Measurements from ENCODE around the gene HRK.

HRK gene

DNA sequence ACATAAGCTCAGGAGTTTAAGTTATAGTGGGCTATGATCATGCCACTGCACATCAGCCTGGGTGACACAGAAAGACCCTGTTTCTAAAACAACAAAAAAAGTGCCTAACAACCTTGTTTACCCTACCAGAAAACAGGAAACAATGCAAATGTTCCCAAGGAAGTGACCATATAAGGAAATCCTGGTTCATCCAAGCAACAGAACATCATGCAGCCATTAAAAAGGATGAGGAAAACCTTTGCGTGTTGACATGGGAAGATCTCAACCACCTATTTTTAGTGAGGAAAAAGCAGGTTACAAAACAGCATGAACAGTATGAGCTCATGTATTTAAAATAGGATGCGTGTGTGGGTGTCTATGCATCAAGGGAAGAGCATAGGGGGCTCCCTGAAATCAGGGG, 13.7 kb downstream of the HRK start:
- DNase-seq (ENCODE audit: low spot score) = no peak

DNA sequence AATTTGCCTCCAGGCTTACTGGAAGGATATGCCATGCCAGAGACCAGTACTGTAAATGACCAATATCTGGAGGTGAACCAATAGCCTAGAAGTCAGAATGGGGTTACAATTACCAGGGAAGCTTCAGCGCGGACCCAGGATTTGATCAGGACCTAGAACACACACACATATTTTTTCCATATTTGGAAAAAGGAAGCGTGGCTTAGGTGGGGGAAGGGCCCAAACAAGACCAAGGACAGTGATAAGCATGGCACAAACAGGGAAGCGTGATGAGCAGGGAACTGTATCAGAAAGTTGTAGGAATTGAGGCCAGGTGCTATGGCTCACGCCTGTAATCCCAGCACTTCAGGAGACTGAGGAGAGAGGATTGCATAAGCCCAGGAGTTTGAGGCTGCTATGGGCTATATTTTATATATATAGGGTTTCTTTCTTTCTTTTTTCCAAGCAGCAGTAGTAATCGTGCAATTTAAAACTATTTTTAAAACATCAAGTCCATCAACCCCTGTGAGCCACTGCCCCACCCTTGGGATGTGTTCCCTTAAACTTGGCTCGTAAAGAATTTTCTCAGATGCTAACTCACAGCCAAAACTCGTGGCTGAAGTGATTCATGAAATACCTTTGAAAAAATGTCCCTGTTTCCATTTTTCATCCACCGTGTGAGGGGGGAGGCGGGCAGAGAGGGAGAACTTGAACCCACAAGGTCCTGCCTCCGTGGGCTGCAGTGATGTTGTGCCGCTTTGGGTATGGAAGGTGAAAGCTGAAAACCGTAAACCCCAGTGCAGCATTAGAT, 16.7 kb downstream of the HRK start:
- no peak for DNase-seq (ENCODE audit: low spot score)

GRCh38 chr12:116863275-116863767, 17.9 kb downstream of the HRK start:
- no peak for DNase-seq (ENCODE audit: low spot score)

GRCh38 chr12:116862167-116862566, 19.1 kb downstream of the HRK start:
- DNase-seq (ENCODE audit: low spot score) = no peak

- no peak for DNase-seq (ENCODE audit: low spot score)
Observed at GRCh38 chr12:116861320-116861719, 19.9 kb downstream of the HRK start.

- DNase-seq (ENCODE audit: low spot score) = no peak
Observed at GRCh38 chr12:116860263-116860662, 21.0 kb downstream of the HRK start.

GRCh38 chr12:116859079-116859478, 22.2 kb downstream of the HRK start:
- DNase-seq (ENCODE audit: low spot score) = no peak

DNA sequence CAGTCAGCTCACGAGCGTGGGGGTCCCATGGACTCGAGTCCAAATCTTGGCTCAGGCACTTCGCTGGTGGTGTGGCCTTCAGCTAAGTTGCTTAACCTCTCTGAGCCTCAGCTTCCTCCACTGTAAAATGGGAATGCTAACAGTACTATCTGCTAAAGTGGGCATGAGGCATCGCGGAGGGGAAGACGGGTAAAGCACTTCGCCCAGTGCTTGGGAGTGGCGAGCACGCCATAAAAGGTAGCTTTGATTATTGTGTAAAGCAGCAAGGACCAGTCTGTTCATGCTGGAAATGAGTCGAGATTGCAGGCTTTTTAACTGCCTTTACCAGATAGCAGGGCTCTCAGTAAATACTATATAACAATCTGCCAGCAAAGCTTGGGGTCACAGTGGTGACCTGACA, 24.5 kb downstream of the HRK start:
- no peak for DNase-seq (ENCODE audit: low spot score)

GRCh38 chr12:116855744-116856470, 25.3 kb downstream of the HRK start:
- DNase-seq (ENCODE audit: low spot score) = no peak

DNA sequence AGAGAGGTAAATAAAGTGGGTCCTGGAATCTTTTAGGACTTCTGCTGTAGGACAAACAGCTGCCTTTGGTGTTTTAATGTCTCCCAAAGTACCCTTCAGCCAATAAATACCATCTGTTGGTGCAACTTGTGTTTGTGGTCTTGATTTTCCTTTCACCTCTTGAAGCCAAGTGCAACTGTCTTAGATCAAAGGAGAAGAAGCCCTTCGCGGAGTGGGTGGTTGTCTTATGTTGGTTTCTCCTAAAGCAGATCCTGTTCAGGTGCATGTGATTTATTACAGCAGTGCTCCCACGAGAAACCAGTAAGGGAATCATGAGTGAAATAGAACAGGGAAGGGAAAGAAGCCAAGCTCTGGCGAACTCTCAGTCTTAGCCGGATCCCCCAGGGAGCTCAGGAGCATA, 27.7 kb downstream of the HRK start:
- no peak for DNase-seq (ENCODE audit: low spot score)

DNA sequence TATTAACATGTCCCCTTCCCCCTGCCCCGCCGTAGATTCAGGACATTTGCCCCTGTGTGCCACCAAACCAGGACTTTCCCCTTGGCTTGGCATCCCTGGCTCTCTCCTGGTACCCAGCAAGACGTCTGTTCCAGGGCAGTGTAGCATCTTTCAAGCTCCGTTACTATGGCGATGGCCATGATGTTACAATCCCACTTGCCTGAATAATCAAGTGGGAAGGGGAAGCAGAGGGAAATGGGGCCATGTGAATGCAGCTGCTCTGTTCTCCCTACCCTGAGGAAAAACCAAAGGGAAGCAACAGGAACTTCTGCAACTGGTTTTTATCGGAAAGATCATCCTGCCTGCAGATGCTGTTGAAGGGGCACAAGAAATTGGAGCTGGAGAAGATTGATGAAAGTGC, 28.9 kb downstream of the HRK start:
- DNase-seq (ENCODE audit: low spot score) = no peak

GRCh38 chr12:116849216-116849615, 32.0 kb downstream of the HRK start:
- no peak for DNase-seq (ENCODE audit: low spot score)

DNA sequence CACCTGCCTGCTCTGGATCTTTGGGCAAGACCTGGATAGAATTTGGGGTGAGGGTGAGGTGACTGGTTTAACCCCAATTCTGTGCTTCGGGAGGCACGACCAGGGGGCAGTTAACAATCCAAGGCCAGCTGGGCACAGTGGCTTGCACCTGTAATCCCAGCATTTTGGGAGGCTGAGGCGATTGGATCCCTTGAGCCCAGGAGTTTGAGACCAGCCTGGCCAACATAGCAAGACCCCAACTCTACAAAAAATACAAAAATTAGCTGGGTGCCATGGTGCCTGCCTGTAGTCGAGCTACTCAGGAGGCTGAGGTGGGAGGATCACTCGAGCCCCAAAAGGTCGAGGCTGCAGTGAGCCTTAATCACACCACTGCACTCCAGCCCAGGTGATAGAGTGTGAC, 38.2 kb downstream of the HRK start:
- no peak for DNase-seq (ENCODE audit: low spot score)

DNA sequence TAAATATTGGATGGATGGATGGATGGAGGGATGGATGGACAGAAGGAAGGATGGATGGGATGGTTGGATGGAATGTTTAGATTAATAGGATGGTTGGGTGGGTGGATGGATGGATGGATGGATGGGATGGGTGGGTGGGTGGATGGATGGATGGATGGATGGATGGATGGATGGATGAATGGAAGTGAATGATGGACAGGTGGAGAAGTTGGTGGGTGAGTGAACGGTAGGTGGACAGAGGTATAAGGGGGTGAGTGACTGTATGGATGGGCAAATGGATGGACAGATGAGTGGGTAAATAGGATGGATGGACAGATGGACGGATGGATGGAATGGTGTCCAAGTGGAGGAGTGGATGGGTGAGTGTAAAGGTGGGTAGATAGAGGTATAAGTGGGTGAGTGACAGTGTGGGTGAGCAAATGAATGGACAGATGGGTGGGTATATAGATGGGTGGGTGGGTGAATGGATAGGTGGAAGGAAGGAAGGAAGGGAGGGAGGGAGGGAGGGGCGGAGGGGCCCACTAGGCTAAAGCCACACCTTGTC, 41.9 kb downstream of the HRK start:
- DNase-seq (ENCODE audit: low spot score) = no peak

DNA sequence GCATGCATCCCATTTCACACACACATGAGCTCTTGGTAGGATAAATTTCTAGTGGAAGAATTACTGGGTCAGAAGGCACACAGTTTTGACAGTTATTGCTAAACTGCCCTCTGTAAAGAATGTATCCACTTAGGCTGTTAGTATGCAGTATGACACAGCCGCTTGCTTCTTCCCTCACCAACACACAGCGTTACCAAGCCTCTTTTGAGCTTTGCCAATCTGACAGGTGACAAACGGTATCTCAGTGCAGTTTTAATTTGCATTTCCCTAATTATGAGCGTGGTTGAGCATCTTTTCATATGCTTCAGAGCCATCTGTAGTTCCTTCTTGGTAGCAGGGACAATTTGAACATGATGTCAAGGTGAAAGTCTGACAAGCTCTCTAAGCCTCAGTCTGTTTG, 42.9 kb downstream of the HRK start:
- no peak for DNase-seq (ENCODE audit: low spot score)

DNA sequence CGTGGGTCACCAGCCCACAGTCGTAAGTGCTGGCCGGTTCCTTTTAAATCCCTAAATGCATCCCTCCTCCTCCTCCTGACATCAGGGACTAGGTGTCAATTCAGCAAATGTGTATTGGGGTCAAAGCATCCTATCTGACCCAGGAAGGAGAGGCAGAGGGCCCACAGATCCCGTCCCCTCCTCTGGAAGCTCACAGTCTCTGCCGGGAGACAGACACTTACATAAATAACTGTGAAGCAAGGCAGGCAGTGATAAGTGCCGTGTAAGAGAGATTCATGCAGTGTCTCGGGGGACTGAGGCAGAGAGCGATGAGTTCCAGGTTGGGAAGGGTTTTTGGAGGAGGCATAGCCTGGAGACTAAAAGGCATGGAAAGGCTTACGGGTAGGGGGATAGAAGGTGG, 44.1 kb downstream of the HRK start:
- no peak for DNase-seq (ENCODE audit: low spot score)

DNA sequence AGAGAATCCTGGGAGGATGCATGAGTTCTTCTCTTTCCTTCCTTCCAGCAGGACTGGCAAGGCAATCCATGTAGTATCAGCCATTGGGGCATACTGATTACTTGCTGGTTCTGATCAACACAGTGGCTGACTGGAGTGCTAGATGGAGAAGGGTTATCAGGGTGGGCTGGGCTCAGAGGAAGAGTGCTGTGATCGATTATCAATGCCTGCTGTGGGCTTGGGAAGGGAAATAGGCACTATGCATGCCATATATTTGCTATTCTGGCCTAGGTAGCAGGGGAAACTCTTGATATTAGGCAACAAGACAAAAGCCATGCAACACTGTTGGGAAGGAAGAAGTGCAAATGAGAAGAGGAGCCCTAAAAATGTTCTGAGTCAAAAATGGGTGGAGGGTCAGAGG, 45.8 kb downstream of the HRK start:
- DNase-seq (ENCODE audit: low spot score) = no peak

DNA sequence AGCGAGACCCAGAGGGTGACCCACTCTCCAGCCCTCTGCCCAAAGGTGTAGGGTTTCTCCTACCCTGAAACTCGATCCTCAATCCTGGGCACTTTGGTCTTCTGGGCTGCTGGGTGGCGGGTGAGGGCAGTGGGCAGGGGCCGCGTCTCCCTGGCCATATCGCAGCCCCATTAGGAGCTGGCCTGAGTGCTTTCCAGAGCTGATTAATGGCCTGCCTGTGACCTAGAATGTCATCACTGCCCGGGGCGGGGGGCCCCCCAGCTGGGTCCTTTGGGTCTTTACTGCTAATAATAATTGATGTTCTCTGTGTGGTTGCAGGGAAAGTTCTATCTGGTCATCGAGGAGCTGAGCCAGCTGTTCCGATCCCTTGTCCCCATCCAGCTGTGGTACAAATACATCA, 47.8 kb downstream of the HRK start:
- DNase-seq (ENCODE audit: low spot score) = no peak

GRCh38 chr12:116832353-116832752, 48.9 kb downstream of the HRK start:
- DNase-seq (ENCODE audit: low spot score) = no peak

DNA sequence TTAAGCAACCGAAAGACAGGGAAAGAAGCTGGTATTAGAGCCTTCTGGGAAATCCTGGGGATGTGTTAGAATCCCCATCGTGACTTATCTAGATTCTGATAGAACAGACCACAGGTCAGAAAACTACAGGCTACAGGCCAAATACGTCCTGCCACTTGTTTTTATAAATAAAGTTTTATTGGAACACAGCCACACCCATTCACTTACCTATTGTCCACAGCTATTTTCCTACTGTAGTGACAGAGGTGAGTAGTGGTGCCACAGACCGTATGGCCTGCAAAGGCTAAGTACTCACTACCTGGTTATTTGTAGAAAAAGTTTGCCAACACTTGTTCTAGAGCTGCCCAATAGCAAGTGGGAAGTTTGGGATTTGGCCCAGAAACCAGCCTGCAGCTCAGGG, 53.8 kb downstream of the HRK start:
- DNase-seq (ENCODE audit: low spot score) = no peak

GRCh38 chr12:116821291-116821690, 60.0 kb downstream of the HRK start:
- no peak for DNase-seq (ENCODE audit: low spot score)

DNA sequence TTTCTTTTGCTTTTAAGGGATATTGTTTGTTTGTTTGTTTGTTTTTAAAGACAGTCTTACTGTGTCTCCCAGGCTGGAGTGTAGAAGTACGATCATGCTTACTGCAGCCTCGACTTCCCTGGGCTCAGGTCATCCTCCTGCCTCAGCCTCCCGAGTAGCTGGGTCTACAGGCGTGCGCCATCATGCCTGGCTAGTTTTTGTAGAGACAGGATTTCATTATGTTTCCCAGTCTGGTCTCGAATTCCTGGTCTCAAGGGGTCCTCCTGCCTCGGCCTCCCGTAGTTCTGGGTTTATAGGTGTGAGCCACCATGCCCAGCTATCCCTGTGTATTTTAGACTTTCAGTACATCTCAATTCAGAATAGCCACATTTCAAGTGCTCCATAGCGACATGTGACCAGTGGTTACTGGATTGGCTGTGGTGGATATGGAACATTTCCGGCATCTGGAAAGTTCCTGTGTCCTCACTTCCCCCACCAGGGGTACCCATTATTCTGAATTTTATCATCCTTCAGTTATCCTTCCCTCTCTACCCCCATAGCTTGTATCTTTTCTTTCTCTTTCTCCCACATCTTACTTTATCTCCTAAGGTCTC, 61.1 kb downstream of the HRK start:
- no peak for DNase-seq (ENCODE audit: low spot score)

Measured in CD4-positive, alpha-beta T cell treated with Interleukin-2 at 100 ng/mL for 4 hours (primary cell).